ENCODE results near the gene DHX34. TPM values are rescaled to one million over a fixed set of nuclear protein-coding genes. Genes with fewer than 3 reads are reported as not detected.
A peak's percentile ranks its signal among the peaks of the same experiment; 100 is the strongest.

Gene DHX34
- total and polyA plus RNA-seq, 2 experiments from 2014 or later = 10.7 to 17.6 TPM

- no peaks in the 10 kb centered on the region for H3K36me3 ChIP-seq (replicated peaks; ENCODE audit: insufficient read depth, low read depth)
- peaks cover 21% of the 10 kb centered on the region for H3K4me1 ChIP-seq (ENCODE audit: insufficient read depth)
- no peak overlapping the region for H3K4me2 ChIP-seq
- H3K9me2 ChIP-seq (replicated peaks; ENCODE audit: insufficient read depth) = no peaks in the 10 kb centered on the region
- no peaks in the 10 kb centered on the region for H3K79me2 ChIP-seq
- no peak for TF ChIP-seq EZH2 (IDR thresholded peaks at IDR 0.05; ENCODE audit: borderline replicate concordance)
- no peak for TF ChIP-seq EZH2phosphoT487 (IDR thresholded peaks at IDR 0.05; ENCODE audit: low read depth, severe bottlenecking, unreplicated experiment)
- TF ChIP-seq CTCF (IDR thresholded peaks at IDR 0.05; ENCODE audit: poor library complexity) = no peak
- DNase-seq (ENCODE audit: low spot score) = no peak
- no peak overlapping the region for H2AFZ ChIP-seq
- H3K9me3 ChIP-seq (ENCODE audit: low read depth) = no peaks in the 10 kb centered on the region
- H4K20me1 ChIP-seq (ENCODE audit: insufficient read depth, poor library complexity, severe bottlenecking) = peaks cover under 1% of the 10 kb centered on the region
- 38% methylated on average over 19 of the region's 19 CpGs for WGBS (ENCODE audit: low lambda C conversion rate, missing lambda C conversion rate)
- peaks cover 47% of the 10 kb centered on the region for H3K27me3 ChIP-seq
- H3K4me3 ChIP-seq = no peak overlapping the region
- H3K27ac ChIP-seq = no peak overlapping the region
Observed at GRCh38 chr19:47423203-47423882, 74.2 kb downstream of the DHX34 start.

GRCh38 chr19:47427241-47428176, 78.4 kb downstream of the DHX34 start:
- H3K4me2 ChIP-seq = peak overlapping the region; percentile 72
- H3K27ac ChIP-seq = peak overlapping the region; percentile 52
- peak; percentile 72 for TF ChIP-seq CTCF (IDR thresholded peaks at IDR 0.05; ENCODE audit: poor library complexity)
- TF ChIP-seq EZH2 (IDR thresholded peaks at IDR 0.05; ENCODE audit: borderline replicate concordance) = no peak
- WGBS (ENCODE audit: low lambda C conversion rate, missing lambda C conversion rate) = 5% methylated on average over 17 of the region's 17 CpGs
- H3K4me3 ChIP-seq = no peak overlapping the region
- H3K9me2 ChIP-seq (replicated peaks; ENCODE audit: insufficient read depth) = no peaks in the 10 kb centered on the region
- no peaks in the 10 kb centered on the region for H4K20me1 ChIP-seq (ENCODE audit: insufficient read depth, poor library complexity, severe bottlenecking)
- peaks cover 30% of the 10 kb centered on the region for H3K27me3 ChIP-seq
- no peak overlapping the region for H2AFZ ChIP-seq
- peak; percentile 84 for DNase-seq (ENCODE audit: low spot score)
- no peaks in the 10 kb centered on the region for H3K9me3 ChIP-seq (ENCODE audit: low read depth)
- H3K4me1 ChIP-seq (ENCODE audit: insufficient read depth) = peaks cover 20% of the 10 kb centered on the region
- H3K36me3 ChIP-seq (replicated peaks; ENCODE audit: insufficient read depth, low read depth) = no peaks in the 10 kb centered on the region
- H3K79me2 ChIP-seq = no peaks in the 10 kb centered on the region

GRCh38 chr19:47428177-47428894, 79.2 kb downstream of the DHX34 start:
- H3K27ac ChIP-seq = peak overlapping the region; percentile 52
- peaks cover 20% of the 10 kb centered on the region for H3K4me1 ChIP-seq (ENCODE audit: insufficient read depth)
- H3K79me2 ChIP-seq = no peaks in the 10 kb centered on the region
- WGBS (ENCODE audit: low lambda C conversion rate, missing lambda C conversion rate) = 1% methylated on average over 27 of the region's 27 CpGs
- no peak overlapping the region for H3K4me3 ChIP-seq
- DNase-seq (ENCODE audit: low spot score) = peak; percentile 97
- no peak overlapping the region for H2AFZ ChIP-seq
- no peaks in the 10 kb centered on the region for H4K20me1 ChIP-seq (ENCODE audit: insufficient read depth, poor library complexity, severe bottlenecking)
- H3K36me3 ChIP-seq (replicated peaks; ENCODE audit: insufficient read depth, low read depth) = no peaks in the 10 kb centered on the region
- H3K9me2 ChIP-seq (replicated peaks; ENCODE audit: insufficient read depth) = no peaks in the 10 kb centered on the region
- no peaks in the 10 kb centered on the region for H3K9me3 ChIP-seq (ENCODE audit: low read depth)
- no peak for TF ChIP-seq CTCF (IDR thresholded peaks at IDR 0.05; ENCODE audit: poor library complexity)
- no peak for TF ChIP-seq EZH2phosphoT487 (IDR thresholded peaks at IDR 0.05; ENCODE audit: low read depth, severe bottlenecking, unreplicated experiment)
- TF ChIP-seq EZH2 (IDR thresholded peaks at IDR 0.05; ENCODE audit: borderline replicate concordance) = no peak
- H3K27me3 ChIP-seq = peaks cover 22% of the 10 kb centered on the region
- H3K4me2 ChIP-seq = peak overlapping the region; percentile 72

Measured in hepatocyte (in vitro differentiated cells).